CD4-positive, alpha-beta T cell treated with Interleukin-1 beta for 1 hour (primary cell): ENCODE results near the gene ULK4.
"Not testable (repeated sequence)": the region's sequence is repeated elsewhere in the genome, so short reads cannot be mapped to it uniquely, and the experiment has no call there.

Experiments used
- DNase-seq, 2 donors: peaks; one replicate each; pipeline ENCODE4 v3.0.0-alpha.2; 2020 to 2022

Gene ULK4

GRCh38 chr3:41293169-41293681 is 668.7 kb downstream of the ULK4 start:
- no peak for DNase-seq

GRCh38 chr3:41290736-41291135 is 671.2 kb downstream of the ULK4 start:
- no peak for DNase-seq

- DNase-seq: no peak
Measured at GRCh38 chr3:41290306-41290705, 671.6 kb downstream of the ULK4 start.

GRCh38 chr3:41288785-41289184 is 673.1 kb downstream of the ULK4 start:
- no peak for DNase-seq

- DNase-seq: no peak
Measured at GRCh38 chr3:41286305-41286704, 675.6 kb downstream of the ULK4 start.

- not testable (repeated sequence) for DNase-seq
Measured at GRCh38 chr3:41284934-41285333, 677.0 kb downstream of the ULK4 start.

- DNase-seq: no peak
Measured at GRCh38 chr3:41277790-41278465, 684.0 kb downstream of the ULK4 start.

- no peak for DNase-seq
Measured at GRCh38 chr3:41276191-41276590, 685.7 kb downstream of the ULK4 start.

- no peak for DNase-seq
Measured at GRCh38 chr3:41274944-41275668, 686.8 kb downstream of the ULK4 start.

- DNase-seq: no peak
Measured at GRCh38 chr3:41272667-41273066, 689.2 kb downstream of the ULK4 start.

- DNase-seq: no peak
Measured at GRCh38 chr3:41267975-41268640, 693.8 kb downstream of the ULK4 start.

GRCh38 chr3:41265823-41266273 is 696.1 kb downstream of the ULK4 start:
- no peak for DNase-seq

- no peak for DNase-seq
Measured at GRCh38 chr3:41265011-41265545, 696.8 kb downstream of the ULK4 start.

- DNase-seq: no peak
Measured at GRCh38 chr3:41260063-41260450, 701.8 kb downstream of the ULK4 start.

- no peak for DNase-seq
Measured at GRCh38 chr3:41259449-41260062, 702.3 kb downstream of the ULK4 start.

- DNase-seq: no peak
Measured at GRCh38 chr3:41258239-41258800, 703.6 kb downstream of the ULK4 start.

GRCh38 chr3:41251593-41251992 is 710.3 kb downstream of the ULK4 start:
- DNase-seq: no peak

- no peak for DNase-seq
Measured at GRCh38 chr3:41250825-41251224, 711.1 kb downstream of the ULK4 start.

- no peak for DNase-seq
Measured at GRCh38 chr3:41249318-41249717, 712.6 kb downstream of the ULK4 start.

- no peak for DNase-seq
Measured at GRCh38 chr3:41248525-41248924, 713.4 kb downstream of the ULK4 start.

- DNase-seq: no peak
Measured at GRCh38 chr3:41247055-41248004, 714.6 kb downstream of the ULK4 start.
